SK-N-SH (cell line): Measurements from ENCODE around the gene HLA-DPB1. TPM values are rescaled to one million over a fixed set of nuclear protein-coding genes. Genes with fewer than 3 reads are reported as not detected.

Source experiments
- CTCF ChIA-PET: fragments of 300-600, 350-600 bp; formaldehyde crosslinking; extraction: SDS; loops from one replicate; lab custom pipeline; 2021; lab: Yijun Ruan, JAX
- POLR2A ChIA-PET: fragments of 350-600 bp; sonication (Branson Sonifier 250); formaldehyde crosslinking; extraction: SDS; loops from one replicate; lab custom pipeline; 2020; ENCODE audit warnings: antibody characterized with exemption, inconsistent platforms; lab: Yijun Ruan, JAX
- DNase-seq: peaks from one replicate; pipeline ENCODE4 v3.0.0; 2012
- H2AFZ ChIP-seq: fragments of 200-600 bp; sonication (generic); 2 replicates; pipeline ENCODE4 v1.8.1; 2016; ENCODE audit warnings: antibody characterized with exemption, mild to moderate bottlenecking, low read depth
- H3F3A ChIP-seq: fragments of 200-600 bp; sonication (generic); replicated peaks from 2 replicates; pipeline ENCODE3; 2016; ENCODE audit warnings: antibody characterized with exemption, mild to moderate bottlenecking; ENCODE audit not compliant: insufficient read depth
- H3K27ac ChIP-seq, 2 experiments: fragments of 200-500 bp in 1 of 2; fragments of 200-600 bp in 1 of 2; sonication (Bioruptor generic) in 1 of 2; sonication (generic), shearing (Covaris generic) in 1 of 2; 2 replicates each; pipeline versions ENCODE4 v1.5.1 to v1.6.1; 2014 to 2016; ENCODE audit warnings: low read depth in 2 of 2, inconsistent platforms in 1 of 2, low read length in 1 of 2, mild to moderate bottlenecking in 1 of 2, mixed read lengths in 1 of 2
- H3K27me3 ChIP-seq: fragments of 200-600 bp; sonication (generic), shearing (Covaris generic); 2 replicates; pipeline ENCODE4 v1.6.1; 2016; ENCODE audit warnings: mixed run types; ENCODE audit not compliant: insufficient read depth
- H3K36me3 ChIP-seq, 2 experiments: fragments of 200-500 bp in 1 of 2; fragments of 200-600 bp in 1 of 2; sonication (Bioruptor generic) in 1 of 2; sonication (generic) in 1 of 2; replicated peaks in 1 of 2; 2 replicates each; pipeline versions ENCODE3 to v1.5.1; 2014 to 2016; ENCODE audit warnings: low read length in 1 of 2, mild to moderate bottlenecking in 1 of 2; ENCODE audit not compliant: insufficient read depth in 2 of 2, control insufficient read depth in 1 of 2
- H3K4me1 ChIP-seq, 2 experiments: fragments of 200-500 bp in 1 of 2; fragments of 200-600 bp in 1 of 2; sonication (Bioruptor generic) in 1 of 2; sonication (generic), shearing (Covaris generic) in 1 of 2; 2 replicates each; pipeline versions ENCODE4 v1.5.1 to v1.6.1; 2014 to 2016; ENCODE audit warnings: low read depth in 1 of 2, low read length in 1 of 2, mixed run types in 1 of 2; ENCODE audit not compliant: insufficient read depth in 2 of 2, control insufficient read depth in 1 of 2
- H3K4me2 ChIP-seq: fragments of 200-600 bp; sonication (generic), shearing (Covaris generic); 2 replicates; pipeline ENCODE4 v1.6.1; 2017; ENCODE audit warnings: mixed run types
- H3K4me3 ChIP-seq, 2 experiments: fragments of 200-500 bp in 1 of 2; fragments of 200-600 bp in 1 of 2; sonication (Bioruptor generic) in 1 of 2; sonication (generic), shearing (Covaris generic) in 1 of 2; 2 replicates each; pipeline versions ENCODE4 v1.5.1 to v1.8.1; 2014 to 2016; ENCODE audit warnings: low read depth in 2 of 2, inconsistent platforms in 1 of 2, low read length in 1 of 2, mild to moderate bottlenecking in 1 of 2, mixed read lengths in 1 of 2, moderate library complexity in 1 of 2
- H3K79me2 ChIP-seq: fragments of 200-600 bp; sonication (generic); 2 replicates; pipeline ENCODE4 v1.8.1; 2017; ENCODE audit warnings: mild to moderate bottlenecking; ENCODE audit not compliant: insufficient read depth
- H3K9ac ChIP-seq: fragments of 200-600 bp; sonication (generic); 2 replicates; pipeline ENCODE4 v1.6.1; 2017; ENCODE audit warnings: mixed run types
- H3K9me2 ChIP-seq: fragments of 200-600 bp; sonication (generic); 2 replicates; pipeline ENCODE4 v1.6.1; 2017; ENCODE audit warnings: mixed run types
- H3K9me3 ChIP-seq: fragments of 200-600 bp; sonication (generic); 2 replicates; pipeline ENCODE4 v1.6.1; 2017; ENCODE audit warnings: mixed run types, mild to moderate bottlenecking, moderate library complexity
- H4K20me1 ChIP-seq: fragments of 200-600 bp; sonication (generic); 2 replicates; pipeline ENCODE4 v1.6.1; 2017; ENCODE audit warnings: mild to moderate bottlenecking, mixed run types; ENCODE audit not compliant: insufficient read depth
- CHD2 ChIP-seq: fragments of 150-350 bp; IDR thresholded peaks from 2 replicates; pipeline ENCODE4 v1.6.1; 2018; ENCODE audit warnings: low read length; ENCODE audit not compliant: partially characterized antibody
- EP300 ChIP-seq, 2 experiments: IDR thresholded peaks; 2 replicates each; pipeline versions ENCODE4 v1.4.0 to v1.6.1; 2012; ENCODE audit warnings: borderline replicate concordance in 1 of 2, low read depth in 1 of 2, low read length in 1 of 2
- EZH2phosphoT487 ChIP-seq: fragments of 200-600 bp; sonication (generic); IDR thresholded peaks from 2 replicates; pipeline ENCODE4 v1.6.1; 2017; ENCODE audit warnings: low read depth, mixed run types, mild to moderate bottlenecking, antibody characterized with exemption, moderate library complexity, borderline replicate concordance
- FOSL2 ChIP-seq: IDR thresholded peaks from 2 replicates; pipeline ENCODE4 v1.4.0; 2012; ENCODE audit warnings: low read depth, mild to moderate bottlenecking, moderate library complexity, borderline replicate concordance
- FOXJ3 ChIP-seq: sonication (generic); formaldehyde crosslinking; IDR thresholded peaks from 2 replicates; pipeline ENCODE4 v1.5.1; 2020; ENCODE audit warnings: mild to moderate bottlenecking, missing genetic modification reagents
- FOXM1 ChIP-seq: IDR thresholded peaks from 2 replicates; pipeline ENCODE4 v1.4.0; 2012; ENCODE audit warnings: low read depth, mild to moderate bottlenecking
- GABPA ChIP-seq: IDR thresholded peaks from 2 replicates; pipeline ENCODE4 v1.4.0; 2012; ENCODE audit warnings: low read depth, mild to moderate bottlenecking
- GATA2 ChIP-seq: sonication (generic); formaldehyde crosslinking; IDR thresholded peaks from 2 replicates; pipeline ENCODE4 v1.5.0; 2020; ENCODE audit warnings: mild to moderate bottlenecking, missing genetic modification reagents
- IRF3 ChIP-seq: fragments of 150-350 bp; IDR thresholded peaks from 2 replicates; pipeline ENCODE4 v1.6.1; 2016; ENCODE audit warnings: mild to moderate bottlenecking, low read depth, low read length
- MEF2A ChIP-seq: IDR thresholded peaks from 2 replicates; pipeline ENCODE4 v1.4.0; 2012; ENCODE audit warnings: low read depth, borderline replicate concordance
- NRF1 ChIP-seq: IDR thresholded peaks from 2 replicates; pipeline ENCODE4 v1.6.1; 2012; ENCODE audit warnings: low read depth, mild to moderate bottlenecking, low read length
- RAD21 ChIP-seq: IDR thresholded peaks from 2 replicates; pipeline ENCODE4 v1.6.1; 2012; ENCODE audit warnings: mild to moderate bottlenecking, low read length
- RCOR1 ChIP-seq: fragments of 150-350 bp; IDR thresholded peaks from 2 replicates; pipeline ENCODE4 v1.6.1; 2017; ENCODE audit warnings: antibody characterized with exemption, low read length
- RFX5 ChIP-seq: IDR thresholded peaks from 2 replicates; pipeline ENCODE4 v1.6.1; 2012; ENCODE audit warnings: mild to moderate bottlenecking, improper control_type of control experiment, low read length
- SIN3A ChIP-seq: IDR thresholded peaks from 2 replicates; pipeline ENCODE4 v1.6.1; 2012; ENCODE audit warnings: low read depth, mild to moderate bottlenecking, low read length, moderate library complexity, borderline replicate concordance
- SMC3 ChIP-seq: IDR thresholded peaks from 2 replicates; pipeline ENCODE4 v1.6.1; 2012; ENCODE audit warnings: low read depth, low read length, improper control_type of control experiment
- YY1 ChIP-seq: IDR thresholded peaks from 2 replicates; pipeline ENCODE4 v1.4.0; 2012; ENCODE audit warnings: low read depth, mild to moderate bottlenecking
- WGBS: methylation state at CpG from one replicate; pipeline ENCODE4 v1.1.6; 2017; ENCODE audit warnings: low lambda C conversion rate; 5-methylcytosine and 5-hydroxymethylcytosine counted together
- polyA plus RNA-seq, 3 experiments: library from polyadenylated mRNA; depleted of rRNA; stranded (reverse); fragments of >200 nt; gene quantifications; 2 replicates each; pipeline ENCODE4 v1.2.3, GENCODE V29; 2012
- TF ChIP-seq, protein P1 (sequence below): IDR thresholded peaks from 2 replicates; pipeline ENCODE4 v1.4.0; 2012; ENCODE audit warnings: low read depth, borderline replicate concordance
- TF ChIP-seq, protein P2 (sequence below): IDR thresholded peaks from 2 replicates; pipeline ENCODE4 v1.6.1; 2012; ENCODE audit warnings: mild to moderate bottlenecking, low read depth, low read length, moderate library complexity

Gene HLA-DPB1
- polyA plus RNA-seq, 1 of the 3 experiments (the other 2 are of a cell fraction): 2.0 TPM

DNA sequence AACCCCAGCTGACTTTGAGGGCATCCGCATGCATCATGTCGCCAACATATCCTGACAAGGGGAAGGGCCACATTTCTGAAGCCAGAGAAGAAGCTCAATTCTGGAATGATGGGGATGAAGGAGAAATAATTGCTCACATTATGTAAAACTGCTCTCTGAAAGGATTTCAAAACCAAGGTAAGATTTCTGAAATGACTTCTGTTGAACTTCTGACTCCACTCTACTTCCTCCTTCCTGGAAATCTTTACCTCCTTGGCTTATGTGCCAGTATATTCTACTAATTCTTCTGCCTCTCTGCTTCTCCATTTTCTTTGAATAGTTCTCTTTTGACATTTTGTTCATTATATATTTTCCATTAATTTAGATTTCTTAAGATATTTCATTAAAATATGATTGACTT, 31.9 kb downstream of the HLA-DPB1 start:
- Histone ChIP-seq H3K36me3 (no peaks in the 10 kb centered on the region), H3K79me2 (no peaks in the 10 kb centered on the region), H3K9ac (no peak overlapping the region), H3K27me3 (peaks cover 24% of the 10 kb centered on the region; the same call in 1 of the 2 replicates), H3F3A (no peaks in the 10 kb centered on the region), H3K9me3 (no peaks in the 10 kb centered on the region), H3K9me2 (no peaks in the 10 kb centered on the region), H4K20me1 (no peaks in the 10 kb centered on the region), H3K4me1 (no peaks in the 10 kb centered on the region; a peak in 1 of 4 replicates), H3K4me3 (no peak overlapping the region), H3K4me2 (no peak overlapping the region), H3K27ac (no peak overlapping the region), H2AFZ (no peak overlapping the region)
- CTCF ChIA-PET: interaction anchor here (1.0 kb wide), 1 partner anchor 9 kb away, joined by 3 read pairs; no protein-coding TSS in a partner anchor
- 37% methylated on average over 2 of the region's 2 CpGs for WGBS
- no peak for TF ChIP-seq NRF1
- TF ChIP-seq FOXJ3: no peak
- no peak for TF ChIP-seq FOXM1
- no peak for TF ChIP-seq GATA2
- no peak for DNase-seq
- POLR2A ChIA-PET: no interaction called here

DNA sequence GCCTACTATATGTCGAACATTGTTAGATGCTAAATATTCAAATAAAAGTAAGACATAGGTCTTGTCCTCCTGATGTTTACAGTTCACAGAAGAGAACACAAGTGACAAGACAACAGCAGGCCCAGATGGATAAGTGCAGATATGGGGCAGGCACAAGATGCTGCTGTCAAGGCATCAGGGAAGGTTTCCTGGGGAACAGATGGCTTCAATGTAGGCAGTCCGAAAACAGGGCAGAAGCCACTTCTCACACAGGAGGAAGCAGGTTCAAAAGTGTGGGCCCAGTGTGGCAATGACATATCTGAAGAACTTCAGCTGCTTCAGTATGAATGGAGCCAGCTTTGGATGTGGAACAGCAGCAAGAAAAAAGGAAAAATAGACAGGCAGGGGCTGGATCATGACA, 32.5 kb downstream of the HLA-DPB1 start:
- CTCF ChIA-PET: interaction anchor here (1.4 to 1.7 kb wide), 4 partner anchors 13 to 94 kb away, joined by 3 to 4 read pairs (median 4); no protein-coding TSS in a partner anchor
- H3K4me1 ChIP-seq: no peaks in the 10 kb centered on the region; a peak in 1 of 4 replicates
- no peaks in the 10 kb centered on the region for H3K9me2 ChIP-seq
- 0% methylated on average over 2 of the region's 2 CpGs for WGBS
- H3K27me3 ChIP-seq: peaks cover 24% of the 10 kb centered on the region; the same call in 1 of the 2 replicates
- no peak overlapping the region for H2AFZ ChIP-seq
- no peaks in the 10 kb centered on the region for H3K9me3 ChIP-seq
- no peak overlapping the region for H3K4me3 ChIP-seq
- no peak overlapping the region for H3K9ac ChIP-seq
- H3K36me3 ChIP-seq: no peaks in the 10 kb centered on the region
- TF ChIP-seq GATA2 (no peak), CHD2 (no peak), FOSL2 (no peak), RAD21 (no peak), YY1 (no peak), NRF1 (no peak), SIN3A (no peak), MEF2A (no peak), IRF3 (no peak), EZH2phosphoT487 (no peak), RCOR1 (no peak), RFX5 (no peak), GABPA (no peak), EP300 (IDR thresholded peaks at IDR 0.05; ENCODE audit: borderline replicate concordance in 1 of 2, low read depth in 1 of 2, low read length in 1 of 2) (no peak), SMC3 (no peak)
- TF ChIP-seq, protein P1, sequence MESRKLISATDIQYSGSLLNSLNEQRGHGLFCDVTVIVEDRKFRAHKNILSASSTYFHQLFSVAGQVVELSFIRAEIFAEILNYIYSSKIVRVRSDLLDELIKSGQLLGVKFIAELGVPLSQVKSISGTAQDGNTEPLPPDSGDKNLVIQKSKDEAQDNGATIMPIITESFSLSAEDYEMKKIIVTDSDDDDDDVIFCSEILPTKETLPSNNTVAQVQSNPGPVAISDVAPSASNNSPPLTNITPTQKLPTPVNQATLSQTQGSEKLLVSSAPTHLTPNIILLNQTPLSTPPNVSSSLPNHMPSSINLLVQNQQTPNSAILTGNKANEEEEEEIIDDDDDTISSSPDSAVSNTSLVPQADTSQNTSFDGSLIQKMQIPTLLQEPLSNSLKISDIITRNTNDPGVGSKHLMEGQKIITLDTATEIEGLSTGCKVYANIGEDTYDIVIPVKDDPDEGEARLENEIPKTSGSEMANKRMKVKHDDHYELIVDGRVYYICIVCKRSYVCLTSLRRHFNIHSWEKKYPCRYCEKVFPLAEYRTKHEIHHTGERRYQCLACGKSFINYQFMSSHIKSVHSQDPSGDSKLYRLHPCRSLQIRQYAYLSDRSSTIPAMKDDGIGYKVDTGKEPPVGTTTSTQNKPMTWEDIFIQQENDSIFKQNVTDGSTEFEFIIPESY: no peak
- TF ChIP-seq, protein P2, sequence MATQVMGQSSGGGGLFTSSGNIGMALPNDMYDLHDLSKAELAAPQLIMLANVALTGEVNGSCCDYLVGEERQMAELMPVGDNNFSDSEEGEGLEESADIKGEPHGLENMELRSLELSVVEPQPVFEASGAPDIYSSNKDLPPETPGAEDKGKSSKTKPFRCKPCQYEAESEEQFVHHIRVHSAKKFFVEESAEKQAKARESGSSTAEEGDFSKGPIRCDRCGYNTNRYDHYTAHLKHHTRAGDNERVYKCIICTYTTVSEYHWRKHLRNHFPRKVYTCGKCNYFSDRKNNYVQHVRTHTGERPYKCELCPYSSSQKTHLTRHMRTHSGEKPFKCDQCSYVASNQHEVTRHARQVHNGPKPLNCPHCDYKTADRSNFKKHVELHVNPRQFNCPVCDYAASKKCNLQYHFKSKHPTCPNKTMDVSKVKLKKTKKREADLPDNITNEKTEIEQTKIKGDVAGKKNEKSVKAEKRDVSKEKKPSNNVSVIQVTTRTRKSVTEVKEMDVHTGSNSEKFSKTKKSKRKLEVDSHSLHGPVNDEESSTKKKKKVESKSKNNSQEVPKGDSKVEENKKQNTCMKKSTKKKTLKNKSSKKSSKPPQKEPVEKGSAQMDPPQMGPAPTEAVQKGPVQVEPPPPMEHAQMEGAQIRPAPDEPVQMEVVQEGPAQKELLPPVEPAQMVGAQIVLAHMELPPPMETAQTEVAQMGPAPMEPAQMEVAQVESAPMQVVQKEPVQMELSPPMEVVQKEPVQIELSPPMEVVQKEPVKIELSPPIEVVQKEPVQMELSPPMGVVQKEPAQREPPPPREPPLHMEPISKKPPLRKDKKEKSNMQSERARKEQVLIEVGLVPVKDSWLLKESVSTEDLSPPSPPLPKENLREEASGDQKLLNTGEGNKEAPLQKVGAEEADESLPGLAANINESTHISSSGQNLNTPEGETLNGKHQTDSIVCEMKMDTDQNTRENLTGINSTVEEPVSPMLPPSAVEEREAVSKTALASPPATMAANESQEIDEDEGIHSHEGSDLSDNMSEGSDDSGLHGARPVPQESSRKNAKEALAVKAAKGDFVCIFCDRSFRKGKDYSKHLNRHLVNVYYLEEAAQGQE: no peak
- H3F3A ChIP-seq: no peaks in the 10 kb centered on the region
- POLR2A ChIA-PET: no interaction called here
- H4K20me1 ChIP-seq: no peaks in the 10 kb centered on the region
- H3K4me2 ChIP-seq: no peak overlapping the region
- H3K27ac ChIP-seq: no peak overlapping the region
- no peaks in the 10 kb centered on the region for H3K79me2 ChIP-seq
- no peak for DNase-seq
